IPS DF 19.7 (cell line): ENCODE data around the gene CLEC16A.
"Not testable (repeated sequence)": the region's sequence is repeated elsewhere in the genome, so short reads cannot be mapped to it uniquely, and the experiment has no call there.

Experiments used
- DNase-seq: peaks from one replicate; pipeline ENCODE4 v3.0.0-alpha.2; 2013; ENCODE audit warnings: low read depth, low spot score

The CLEC16A gene

DNA sequence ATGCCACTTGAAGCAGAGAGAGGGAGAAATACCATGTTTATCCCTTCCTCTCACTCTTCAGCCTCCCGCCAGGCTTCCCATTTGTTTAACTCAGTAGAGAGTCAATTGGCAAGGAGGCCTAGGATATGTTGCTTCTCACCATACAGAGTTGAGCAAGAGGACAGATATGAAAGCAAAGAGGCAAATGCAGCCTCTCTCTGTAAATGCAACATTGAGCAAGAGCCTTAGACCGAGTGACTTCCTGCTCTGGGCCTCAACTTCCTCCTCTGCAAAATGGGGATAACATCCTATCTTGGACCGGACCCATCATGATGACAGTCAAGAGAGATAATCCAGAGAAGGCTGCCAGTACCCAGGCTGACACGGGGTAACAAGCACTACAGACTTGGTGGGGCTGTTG is 274.8 kb downstream of the CLEC16A start:
- no peak for DNase-seq

DNA sequence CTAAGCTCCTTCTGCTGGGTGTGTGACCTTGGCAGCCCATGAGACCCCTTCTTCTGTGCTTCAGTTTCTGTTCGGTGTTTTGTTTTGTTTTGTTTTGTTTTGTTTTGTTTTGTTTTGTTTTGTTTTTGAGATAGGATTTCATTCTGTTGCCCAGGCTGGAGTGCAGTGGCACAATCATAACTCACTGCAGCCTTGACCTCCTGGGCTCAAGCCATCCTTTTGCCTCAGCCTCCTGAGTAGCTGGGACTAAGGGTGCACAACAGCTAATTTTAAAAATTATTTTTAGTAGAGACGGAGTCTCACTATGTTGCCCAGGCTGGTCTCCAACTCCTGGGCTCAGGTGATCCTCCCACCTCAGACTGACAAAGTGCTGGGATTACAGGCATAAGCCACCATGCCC is 276.1 kb downstream of the CLEC16A start:
- DNase-seq: not testable (repeated sequence)

- DNase-seq: no peak
Observed at GRCh38 chr16:11224096-11224893, 279.9 kb downstream of the CLEC16A start.

- no peak for DNase-seq
Observed at GRCh38 chr16:11224894-11225676, 280.7 kb downstream of the CLEC16A start.

DNA sequence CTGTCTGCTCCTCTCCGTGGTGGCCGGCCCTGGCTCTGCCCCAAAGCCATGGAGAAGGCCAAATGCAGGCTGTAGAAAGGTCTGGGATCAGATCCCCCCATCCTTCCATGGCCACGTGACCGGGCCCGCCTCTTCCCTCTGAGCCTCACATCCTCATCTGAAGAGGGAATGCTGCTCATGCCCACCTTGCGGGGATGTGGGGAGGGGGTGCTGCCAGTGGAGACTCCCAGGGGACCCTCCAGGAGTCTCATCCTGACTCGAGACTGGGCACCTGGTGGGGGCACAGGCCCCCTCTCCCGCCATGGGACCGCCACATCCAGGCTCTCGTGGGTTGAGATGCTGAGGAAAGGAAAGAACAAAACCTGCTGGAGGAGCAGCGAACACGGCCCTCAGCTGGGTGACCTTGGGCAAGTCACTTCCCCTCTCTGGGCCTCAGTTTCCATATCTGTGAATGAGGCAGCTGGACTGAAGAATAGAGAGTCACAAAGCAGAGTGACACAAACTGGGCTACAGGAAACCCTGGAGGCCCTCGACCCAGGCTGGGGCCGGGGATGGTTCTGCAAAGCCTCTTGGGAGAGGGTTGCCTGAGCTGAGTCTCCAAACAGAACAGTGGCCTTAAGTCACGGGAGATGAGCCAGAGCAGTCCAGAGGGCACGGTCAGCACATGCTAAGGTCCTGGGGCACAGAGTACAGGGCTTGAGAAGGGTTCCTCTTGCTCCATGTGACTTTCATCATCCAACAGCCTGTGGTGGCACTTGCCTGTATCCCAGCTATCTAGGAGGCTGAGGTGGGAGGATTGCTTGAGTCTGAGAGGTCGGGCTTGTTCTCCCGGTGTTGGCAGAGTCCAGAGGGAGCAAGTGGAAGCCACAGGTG is 281.5 kb downstream of the CLEC16A start:
- no peak for DNase-seq

DNA sequence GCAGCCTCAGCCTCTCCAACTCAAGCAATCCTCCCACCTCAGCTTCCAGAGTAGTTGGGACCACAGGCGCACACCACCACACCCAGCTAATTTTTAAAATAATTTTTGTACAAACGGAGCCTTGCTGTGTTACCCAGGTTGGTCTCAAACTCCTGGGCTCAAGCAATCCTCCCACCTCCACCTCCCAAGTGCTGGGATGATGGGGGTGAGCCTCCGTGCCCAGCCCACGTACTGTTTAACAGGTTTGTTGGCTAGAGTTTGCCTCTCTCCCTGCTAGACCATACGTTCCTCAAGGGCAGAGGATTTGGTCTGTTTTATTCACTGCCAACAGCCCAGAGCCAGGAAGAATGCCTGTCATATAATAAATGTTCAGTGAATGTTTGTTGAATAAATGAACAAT is 285.1 kb downstream of the CLEC16A start:
- no peak for DNase-seq

DNA sequence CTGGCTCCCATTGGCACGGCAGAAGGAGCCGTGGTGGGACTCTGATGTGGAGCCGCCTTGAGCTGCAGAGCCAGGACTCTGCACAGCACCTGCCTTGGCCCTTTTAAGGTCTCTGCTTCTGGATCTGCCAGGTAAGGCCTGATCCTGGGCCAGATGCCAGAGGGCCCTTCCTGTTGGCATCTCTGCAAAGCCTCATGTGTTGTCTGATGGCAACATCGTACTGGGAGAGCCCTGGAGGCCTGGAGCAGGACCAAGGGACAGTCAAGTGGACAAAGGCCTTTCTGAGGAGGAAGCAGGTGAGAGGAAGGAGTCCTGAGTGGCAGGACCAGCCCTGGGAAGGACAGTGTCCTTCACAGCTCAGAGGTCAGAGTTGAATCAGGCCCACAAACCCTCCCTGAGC is 285.5 kb downstream of the CLEC16A start:
- no peak for DNase-seq

GRCh38 chr16:11231367-11231970 is 287.1 kb downstream of the CLEC16A start:
- DNase-seq: no peak
